HT1080 (cell line): ENCODE data around the gene ERF. TPM values are rescaled to one million over a fixed set of nuclear protein-coding genes. Genes with fewer than 3 reads are reported as not detected.

Source experiments
- DNase-seq: peaks from one replicate; pipeline ENCODE4 v3.0.0-alpha.2; 2015; ENCODE audit warnings: low read depth
- total RNA-seq: library from RNA; depleted of rRNA; stranded (reverse); fragments of >200 nt; shearing (Covaris generic); gene quantifications from 2 replicates; pipeline ENCODE4 v1.2.3, GENCODE V29; 2014

Gene ERF
- total RNA-seq, 1 experiment from 2014 or later: 102 TPM

DNA sequence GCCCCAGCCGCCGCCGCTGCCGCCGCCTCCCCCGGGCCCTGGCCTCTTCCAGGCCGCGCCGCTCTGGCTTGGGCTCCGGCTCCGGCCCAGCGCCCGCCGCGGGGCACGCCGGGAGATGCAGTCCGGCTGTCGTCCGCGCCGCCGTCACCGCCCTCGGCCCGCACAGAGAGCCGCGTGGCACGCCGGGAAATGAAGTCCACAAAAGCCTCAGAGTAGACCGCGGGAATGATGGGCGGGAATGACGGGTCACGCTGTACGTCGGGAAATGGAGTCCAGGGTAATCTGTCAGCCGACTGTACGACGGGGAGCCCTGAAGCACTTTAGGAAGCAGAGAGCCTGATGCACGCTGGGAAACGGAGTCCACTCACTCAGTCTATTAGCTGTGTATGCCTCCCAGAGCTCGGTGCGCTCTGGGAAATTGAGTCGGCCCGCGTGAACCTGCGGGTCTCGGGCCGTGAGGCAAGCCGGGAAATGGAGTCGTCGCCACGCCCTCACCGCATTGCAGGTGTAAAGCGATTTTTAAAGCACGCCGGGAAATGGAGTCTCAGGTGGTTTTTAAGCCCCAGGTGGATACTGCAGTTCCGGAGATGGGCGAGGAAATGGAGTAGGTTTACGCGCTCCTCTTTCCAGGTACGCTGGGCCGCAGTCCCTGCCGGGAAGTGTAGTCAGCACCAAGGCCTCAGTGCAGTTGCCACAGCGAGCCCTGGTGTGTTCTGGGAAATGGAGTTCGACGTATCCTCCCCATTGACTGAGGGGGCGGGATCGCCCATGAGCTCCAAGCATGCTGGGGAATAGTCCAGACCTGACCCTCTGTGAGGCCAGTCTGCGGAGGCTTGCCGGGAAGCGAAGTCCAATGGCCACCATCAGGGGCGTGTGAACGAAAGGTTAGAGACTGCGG, 12.2 kb downstream of the ERF start, which contains the start of gene GSK3A:
TSS of gene GSK3A (minus strand) at position 91 of the 898 bp plus-strand sequence. CDS start 137 bp downstream, outside the sequence.
- DNase-seq: peak; percentile 99

DNA sequence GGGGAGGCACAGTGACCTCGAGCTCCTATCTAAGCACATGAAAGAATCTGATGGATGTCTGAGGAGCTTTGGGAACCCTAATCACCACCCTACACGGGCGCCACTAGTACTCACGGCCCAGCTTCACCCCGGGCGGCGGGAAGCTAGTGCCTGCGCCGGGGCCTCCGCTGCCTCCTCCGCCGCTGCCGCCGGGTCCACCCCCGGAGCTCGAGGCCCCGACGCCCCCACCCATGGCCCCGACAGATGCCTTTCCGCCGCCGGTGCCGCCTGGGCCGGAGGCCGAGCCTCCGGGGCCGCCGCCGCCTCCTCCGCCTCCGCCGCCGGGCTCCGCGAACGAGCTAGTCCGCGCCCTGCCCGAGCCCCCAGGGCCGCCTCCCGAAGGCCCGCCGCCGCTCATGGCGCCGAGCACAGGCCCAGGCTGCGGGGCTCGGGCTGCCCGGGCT, 12.8 kb downstream of the ERF start:
- no peak for DNase-seq

DNA sequence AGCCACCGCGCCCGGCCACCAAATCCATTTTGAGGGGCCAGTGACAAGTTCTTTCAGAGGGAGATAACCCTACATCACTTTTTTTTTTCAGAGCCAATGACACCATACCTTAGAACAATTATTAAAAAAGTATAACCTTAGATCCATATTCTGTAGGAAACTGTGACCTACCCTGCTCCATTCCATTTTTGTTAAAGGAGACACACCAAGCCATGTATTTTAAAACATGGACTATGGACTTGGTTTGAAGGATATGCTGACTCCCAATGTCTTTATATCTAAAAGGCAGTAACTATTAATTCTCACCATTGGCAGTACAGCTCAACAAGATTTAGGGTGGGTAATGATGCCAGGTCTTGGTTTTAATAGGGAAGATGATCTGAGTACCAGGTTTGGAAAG, 13.6 kb downstream of the ERF start:
- no peak for DNase-seq

DNA sequence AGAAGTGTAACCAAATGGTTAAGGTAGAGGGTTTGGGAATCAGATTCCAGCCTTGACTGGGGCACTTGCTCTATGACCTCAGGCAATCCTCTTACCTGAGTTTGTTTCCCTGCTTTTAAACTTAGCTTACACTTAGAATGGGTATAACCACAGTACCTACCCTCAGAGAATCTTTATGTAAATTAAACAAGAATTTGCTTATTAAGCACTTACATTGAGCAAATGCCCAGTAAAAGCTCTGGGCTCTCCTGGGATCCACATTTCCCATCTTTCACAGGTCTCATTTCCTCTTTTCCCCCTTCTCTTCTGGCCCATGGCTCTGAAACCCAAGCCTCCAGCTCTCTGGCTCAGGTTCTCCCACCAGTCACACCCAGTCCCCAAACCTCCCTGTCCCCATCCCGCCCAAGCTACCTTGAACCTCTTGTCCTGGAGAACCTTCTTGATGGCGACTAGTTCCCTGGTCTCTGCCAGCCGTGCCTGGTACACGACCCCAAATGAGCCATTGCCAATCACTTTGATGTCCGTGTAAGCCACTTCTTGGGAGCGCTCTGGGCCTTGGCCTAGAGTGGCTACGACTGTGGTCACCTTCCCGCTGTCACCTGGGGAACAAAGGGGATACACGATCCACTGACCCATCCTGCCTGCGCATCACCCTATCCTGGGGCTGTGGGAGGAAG, 15.2 kb downstream of the ERF start:
- DNase-seq: no peak

DNA sequence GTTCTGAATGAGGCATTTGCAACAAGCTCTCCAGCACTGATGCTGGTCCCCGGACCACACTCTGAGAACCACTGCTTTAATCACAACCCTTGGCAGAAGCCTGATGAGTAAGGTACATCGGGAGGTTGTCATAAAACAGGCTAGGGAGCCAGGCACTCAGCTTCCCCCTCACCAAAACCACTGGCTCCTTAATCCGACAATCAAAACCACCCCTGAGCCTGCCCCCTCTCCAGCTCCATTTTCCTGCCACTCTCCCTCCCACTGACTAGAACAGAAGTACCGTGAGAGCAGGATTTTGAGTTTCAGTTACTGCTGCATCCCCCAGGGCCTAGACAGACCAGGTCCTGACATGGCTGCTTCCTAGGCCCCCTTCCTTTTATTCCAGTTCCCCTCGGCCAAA, 19.7 kb downstream of the ERF start:
- no peak for DNase-seq

DNA sequence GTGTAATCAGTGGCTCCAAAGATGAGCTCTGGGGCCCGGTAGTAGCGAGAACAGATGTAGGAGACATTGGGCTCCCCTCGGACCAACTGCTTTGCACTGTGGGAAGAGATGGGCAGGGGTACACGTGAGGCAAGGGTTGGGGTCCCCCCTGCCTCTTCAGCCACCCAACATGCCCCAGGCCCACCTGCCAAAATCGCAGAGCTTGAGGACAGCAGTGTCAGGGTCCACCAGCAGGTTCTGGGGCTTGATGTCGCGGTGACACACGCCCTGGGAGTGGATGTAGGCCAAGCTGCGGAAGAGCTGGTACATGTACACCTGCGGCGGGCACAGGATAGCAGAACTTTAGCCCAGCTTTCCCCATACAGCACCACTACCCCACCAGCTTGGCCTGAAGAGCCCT, 20.6 kb downstream of the ERF start:
- no peak for DNase-seq

DNA sequence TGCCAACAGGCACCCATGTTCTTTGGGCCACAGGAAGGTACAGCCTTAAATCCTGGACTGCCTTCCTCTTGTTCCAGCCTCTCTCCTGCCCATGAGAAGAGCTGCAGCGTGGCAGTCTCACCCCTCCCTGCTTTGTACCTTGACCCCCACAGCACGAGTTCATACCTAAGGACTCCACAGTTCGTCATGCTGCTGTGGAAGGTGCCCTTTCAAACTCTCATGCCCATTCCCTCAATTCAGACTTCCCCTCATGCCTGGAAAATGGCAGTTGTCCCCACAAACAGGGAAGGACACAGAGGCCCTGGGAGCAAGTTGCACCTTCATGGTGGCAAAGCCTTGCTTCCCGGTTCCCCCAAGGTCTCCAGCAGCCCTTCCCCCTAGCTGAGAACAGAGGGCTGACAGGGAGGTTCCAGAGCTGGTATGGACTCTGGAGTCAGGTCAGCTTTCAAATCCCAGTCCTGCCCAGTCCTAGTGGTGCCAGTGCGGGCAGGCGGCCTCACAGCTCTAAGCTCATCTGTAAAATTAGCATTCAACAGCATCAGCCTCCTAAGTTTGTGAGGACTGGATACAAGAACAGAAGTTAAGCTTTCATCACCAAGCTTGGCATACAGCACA, 21.1 kb downstream of the ERF start:
- no peak for DNase-seq

DNA sequence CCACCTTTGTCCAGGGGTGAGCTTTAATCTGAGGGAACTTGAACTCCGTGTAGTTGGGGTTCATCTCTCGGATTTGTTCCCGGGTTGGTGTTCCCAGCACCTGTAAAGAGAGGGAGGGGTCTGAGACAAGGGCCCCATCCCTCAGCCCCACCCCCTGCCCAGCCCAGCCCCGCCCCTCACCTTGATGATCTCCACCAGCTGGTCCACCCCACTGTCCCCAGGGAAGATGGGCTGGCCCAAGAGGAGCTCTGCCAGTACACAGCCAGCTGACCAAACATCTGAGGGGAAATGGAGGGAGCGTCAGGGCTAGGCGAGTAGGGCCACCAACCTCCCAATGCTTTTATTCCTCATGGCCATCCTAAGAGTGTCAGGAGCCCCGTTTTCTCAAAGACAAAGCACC, 21.8 kb downstream of the ERF start:
- no peak for DNase-seq

DNA sequence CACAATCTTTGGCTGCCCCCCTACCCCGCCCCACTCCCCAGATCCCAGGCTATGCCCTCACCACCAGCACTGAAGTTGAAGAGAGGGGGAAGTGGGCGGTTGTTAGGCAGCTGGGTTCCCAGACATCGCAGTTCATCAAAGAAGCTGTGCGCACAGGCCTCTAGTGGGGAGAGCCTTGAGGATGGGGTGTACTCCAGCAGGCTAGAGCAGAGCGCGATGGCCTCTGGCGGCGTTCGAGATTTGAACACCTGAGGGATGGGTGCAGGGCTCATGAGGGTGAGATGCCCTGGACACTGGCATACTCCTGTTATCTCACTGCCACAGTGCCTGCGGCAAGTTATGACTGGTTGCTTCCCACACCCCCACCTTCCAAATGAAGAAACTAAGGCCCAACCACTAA, 22.5 kb downstream of the ERF start:
- no peak for DNase-seq

DNA sequence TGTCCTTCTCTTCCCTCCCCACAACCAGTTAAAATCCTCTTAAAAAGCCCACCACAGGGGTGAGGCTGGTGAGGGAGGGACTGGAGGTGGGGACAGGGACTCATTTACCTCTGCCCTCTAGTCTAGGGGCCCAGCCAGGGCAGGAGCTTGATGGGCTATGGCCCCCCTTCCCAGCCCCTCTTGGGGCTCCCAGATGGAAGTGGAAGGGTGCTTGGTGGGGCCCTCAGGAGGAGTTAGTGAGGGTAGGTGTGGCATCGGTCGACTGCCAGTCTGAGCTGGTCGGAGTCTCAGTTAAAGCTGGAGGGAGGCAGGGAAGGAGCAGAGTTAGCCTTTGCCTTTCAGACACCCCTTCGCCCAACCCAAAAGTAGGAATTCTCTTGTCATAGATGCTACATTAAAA, 24.4 kb downstream of the ERF start:
- no peak for DNase-seq

DNA sequence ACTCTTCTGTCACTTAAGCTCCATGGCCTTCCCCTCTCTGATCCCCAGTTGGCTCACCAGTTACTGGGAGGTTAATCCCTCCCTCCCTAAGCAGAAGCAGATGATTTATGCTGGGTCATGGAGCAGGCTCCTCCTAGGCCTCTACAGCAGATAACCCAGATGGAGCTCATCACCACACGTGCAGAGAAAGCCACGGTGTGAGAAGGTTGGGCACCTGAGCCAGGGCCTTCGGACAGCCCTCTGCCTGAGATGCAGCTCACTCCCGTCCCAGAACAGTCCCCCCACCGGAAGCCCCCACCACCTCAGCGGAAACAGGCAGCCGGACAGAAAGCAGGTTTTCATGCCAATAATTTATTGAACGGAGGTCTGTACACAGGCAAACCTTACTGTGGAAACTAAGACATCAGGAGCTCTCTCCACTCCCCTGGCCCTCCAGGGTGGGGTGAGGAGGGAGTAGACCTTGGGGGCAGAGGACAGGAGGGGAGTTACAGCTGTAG, 25.0 kb downstream of the ERF start:
- DNase-seq: no peak

DNA sequence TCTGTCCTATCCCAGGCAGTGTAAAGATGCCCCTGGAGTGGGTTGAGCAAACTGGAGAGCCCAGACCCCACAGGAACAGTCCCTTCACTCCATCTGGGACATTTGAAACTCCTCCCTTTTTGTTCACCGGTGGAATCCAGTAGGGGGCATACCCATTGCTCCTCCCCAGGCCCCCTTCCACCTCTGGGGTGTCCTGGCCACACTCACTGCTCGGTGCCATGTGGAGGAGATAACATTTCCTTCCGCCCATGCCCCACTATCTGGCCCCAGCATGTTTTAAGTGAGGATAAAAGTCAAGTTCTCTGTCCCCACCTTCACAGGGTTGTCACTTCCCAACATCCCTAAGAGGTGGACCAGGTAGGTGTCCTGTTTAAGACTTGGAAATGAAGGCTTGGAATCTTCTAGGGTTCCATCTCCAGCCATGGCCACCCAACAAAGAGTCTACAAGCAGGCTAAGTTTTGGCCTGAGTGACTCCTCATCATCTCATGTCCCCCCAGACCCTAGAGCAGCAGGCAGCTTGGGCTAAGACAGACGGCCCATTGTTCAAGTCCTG, 25.6 kb downstream of the ERF start:
- DNase-seq: no peak

DNA sequence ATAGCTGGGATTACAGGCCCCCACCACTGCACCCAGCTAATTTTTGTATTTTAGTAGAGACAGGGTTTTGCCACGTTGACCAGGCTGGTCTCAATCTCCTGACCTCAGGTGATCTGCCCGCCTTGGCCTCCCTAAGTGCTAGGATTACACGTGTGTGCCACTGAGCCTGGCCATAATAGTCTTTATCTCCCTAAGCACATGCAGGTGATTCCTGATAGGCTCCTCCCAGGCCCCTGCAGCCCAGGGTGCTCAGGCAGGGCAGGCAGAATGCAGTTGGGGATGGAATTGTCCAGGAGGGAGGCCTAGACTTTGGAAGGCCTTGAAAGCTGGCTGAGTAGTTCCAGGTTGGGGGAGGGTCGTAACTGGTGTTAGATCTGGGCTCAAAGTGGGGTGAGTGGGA, 26.3 kb downstream of the ERF start:
- no peak for DNase-seq

DNA sequence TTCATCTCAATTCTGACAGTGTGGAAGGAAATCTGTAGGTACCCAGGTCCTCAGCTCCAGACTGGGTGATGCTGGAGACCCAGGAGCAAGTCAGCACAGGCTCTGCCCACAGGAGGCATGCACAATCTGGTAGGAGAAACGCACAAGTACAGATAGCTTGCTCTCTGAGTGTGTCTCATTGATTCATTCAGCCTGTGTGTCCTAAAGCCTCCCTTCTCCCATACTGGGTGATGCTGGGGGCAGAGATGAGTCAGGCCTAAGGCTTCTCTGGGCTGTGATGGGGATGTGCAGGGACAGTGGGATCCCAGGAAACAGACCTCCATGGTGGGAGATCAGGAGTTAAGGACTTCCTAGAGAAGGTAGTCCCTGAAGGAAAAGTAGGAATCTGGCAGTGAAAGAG, 28.0 kb downstream of the ERF start:
- DNase-seq: no peak

DNA sequence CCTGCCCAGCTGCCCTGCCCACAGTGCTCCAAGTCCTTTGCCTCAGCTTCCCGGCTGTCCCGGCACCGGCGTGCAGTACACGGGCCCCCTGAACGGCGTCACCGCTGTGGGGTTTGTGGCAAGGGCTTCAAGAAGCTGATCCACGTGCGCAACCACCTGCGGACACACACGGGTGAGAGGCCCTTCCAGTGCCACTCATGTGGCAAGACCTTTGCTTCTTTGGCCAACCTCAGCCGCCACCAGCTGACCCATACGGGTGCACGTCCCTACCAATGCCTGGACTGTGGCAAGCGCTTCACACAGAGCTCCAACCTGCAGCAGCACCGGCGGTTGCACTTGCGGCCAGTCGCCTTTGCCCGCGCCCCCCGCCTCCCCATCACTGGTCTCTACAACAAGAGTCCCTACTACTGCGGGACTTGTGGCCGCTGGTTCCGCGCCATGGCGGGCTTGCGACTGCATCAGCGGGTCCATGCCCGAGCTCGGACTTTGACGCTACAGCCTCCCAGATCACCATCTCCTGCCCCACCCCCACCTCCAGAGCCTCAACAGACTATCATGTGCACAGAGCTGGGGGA, 29.1 kb downstream of the ERF start:
- DNase-seq: no peak

DNA sequence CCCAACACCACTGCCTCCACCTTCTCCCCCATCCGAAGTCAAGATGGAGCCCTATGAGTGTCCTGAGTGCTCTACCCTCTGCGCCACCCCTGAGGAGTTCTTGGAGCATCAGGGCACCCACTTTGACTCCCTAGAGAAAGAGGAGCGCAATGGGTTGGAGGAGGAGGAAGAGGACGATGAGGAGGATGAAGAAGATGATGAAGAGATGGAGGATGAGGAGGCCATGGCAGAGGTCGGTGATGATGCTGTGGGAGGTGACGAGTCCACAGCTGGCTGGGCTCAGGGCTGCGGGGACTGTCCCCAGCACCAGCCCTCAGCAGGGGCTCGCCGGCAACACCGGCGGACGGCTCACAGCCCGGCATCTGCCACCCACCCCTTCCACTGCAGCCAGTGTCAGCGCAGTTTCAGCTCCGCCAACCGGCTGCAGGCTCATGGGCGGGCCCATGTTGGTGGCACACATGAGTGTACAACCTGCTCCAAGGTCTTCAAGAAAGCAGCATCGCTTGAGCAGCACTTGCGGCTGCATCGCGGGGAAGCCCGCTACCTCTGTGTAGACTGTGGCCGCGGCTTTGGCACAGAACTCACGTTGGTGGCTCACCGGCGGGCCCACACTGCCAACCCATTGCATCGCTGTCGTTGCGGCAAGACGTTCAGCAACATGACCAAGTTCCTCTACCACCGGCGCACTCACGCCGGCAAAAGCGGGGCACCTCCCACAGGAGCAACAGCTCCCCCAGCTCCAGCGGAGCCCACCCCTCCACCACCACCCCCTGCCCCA, 29.8 kb downstream of the ERF start:
- no peak for DNase-seq

DNA sequence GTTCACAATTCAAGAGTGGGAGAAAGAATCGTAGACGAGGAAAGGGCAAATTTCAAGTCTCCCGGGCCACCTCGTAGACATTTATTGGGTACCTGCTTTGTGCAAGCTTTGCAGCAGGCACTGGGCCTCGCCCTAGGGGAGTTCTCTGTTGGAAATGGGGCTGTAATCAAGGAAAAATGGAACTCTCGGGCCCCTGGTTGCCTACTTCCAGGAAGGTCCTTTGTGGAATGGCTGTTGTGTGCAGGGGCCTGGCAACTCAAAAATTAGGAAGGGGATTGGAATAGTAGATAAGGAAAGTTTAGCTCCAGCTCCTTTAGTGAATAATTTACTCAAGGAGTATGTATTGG, 34.2 kb downstream of the ERF start:
- DNase-seq: no peak

DNA sequence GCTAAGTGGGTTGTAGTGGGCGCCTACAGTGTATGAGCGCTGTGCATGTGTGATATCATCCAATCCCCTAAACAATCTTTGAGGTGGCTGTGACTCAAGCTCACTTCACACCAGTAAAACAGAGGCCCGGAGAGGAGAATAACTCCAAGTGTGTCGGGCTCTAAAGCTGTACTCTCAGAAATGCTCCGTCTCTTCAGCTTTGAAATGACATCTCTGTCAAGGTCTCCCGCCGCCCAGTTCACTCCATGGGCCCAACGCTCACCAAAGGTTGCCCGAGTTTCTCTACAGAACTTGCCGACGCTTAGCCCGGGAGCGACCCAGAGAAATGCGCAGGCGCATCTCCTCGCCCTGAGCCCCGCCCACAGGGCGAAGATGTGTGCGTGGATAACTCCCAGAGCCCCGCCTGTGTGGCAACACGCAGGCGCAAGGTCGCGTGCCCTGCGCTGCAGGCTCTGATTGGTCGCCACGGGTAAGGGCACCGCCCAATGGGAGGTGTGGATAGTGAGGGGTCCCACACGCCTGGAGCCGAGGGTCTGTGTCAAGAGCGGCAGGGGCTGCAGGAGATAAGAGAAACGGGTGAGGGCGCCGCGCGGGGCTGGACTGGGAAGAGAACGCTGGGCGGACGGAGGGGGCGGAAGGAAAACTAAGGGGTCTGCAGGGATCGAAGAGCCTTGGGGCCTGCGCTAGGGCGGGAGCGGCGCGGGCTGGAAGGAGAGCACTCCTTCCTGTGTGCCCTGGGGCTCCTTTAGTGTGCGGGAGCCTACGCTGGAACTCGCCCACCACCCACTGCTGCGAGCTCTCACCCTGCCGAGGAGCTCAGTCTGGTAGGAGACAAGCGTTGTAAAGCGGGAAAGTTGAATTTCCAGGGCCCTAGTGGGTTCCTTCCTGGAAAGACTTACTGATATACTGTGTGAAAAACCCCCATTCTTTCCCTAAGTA, 34.8 kb downstream of the ERF start, which contains the start of gene ZNF526:
TSS of gene ZNF526 (plus strand) at position 501 of the 939 bp plus-strand sequence. CDS start 4,092 bp downstream, outside the sequence.
- DNase-seq: peak; percentile 97
